Measurements from ENCODE around the gene CLIC4. TPM values are rescaled to one million over a fixed set of nuclear protein-coding genes. Genes with fewer than 3 reads are reported as not detected.
A peak's percentile ranks its signal among the peaks of the same experiment; 100 is the strongest.

Gene CLIC4
- total RNA-seq, 1 donor from 2014 or later, result 136 TPM

DNA sequence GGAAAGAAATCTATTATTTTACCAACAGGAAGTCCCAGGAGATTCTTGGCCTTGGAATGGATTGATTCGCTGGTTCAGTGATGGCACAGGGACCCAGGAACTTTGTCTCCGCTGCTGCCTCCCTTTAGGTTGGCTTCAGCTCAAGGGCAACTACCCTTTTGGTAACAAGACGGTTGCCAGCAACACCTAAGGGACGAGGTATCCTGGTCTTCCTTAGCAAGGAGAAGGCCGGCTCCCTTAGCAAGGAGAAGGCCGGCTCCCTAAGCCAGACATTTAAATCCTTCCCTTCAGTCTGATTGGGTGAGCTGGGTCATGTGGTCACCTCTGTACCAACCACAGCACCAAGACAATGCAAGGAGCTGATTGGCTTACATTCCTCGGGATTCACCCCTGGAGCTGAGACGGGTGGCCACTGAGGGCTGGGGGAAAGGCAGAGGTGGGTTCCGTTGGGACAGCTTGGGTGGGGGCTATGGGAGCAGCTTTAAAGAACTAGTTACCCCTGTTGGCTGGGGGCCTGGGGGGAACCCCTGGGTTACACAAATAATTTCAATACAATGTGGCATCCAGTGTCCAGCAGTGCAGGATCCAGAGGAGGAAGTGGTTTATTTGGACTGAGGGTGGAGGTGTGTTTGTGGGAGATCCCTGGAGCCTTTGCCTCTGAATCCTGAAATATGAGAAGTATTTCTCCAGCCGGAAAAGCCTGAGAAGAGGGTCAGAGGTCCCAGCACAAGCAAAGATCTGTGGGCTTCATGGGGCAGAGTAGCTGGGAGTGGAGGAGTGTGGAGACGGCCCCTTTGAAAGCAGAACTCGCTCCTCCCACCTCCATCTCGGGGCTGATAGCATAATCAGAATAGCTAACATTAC lies 20.7 kb upstream of the CLIC4 start:
- DNase-seq (ENCODE audit: low spot score in 2 of 2, unreplicated experiment in 2 of 2), result no peak
- no peaks in the 10 kb centered on the region for H3K9me3 Mint-ChIP-seq
- TF ChIP-seq, protein P1, sequence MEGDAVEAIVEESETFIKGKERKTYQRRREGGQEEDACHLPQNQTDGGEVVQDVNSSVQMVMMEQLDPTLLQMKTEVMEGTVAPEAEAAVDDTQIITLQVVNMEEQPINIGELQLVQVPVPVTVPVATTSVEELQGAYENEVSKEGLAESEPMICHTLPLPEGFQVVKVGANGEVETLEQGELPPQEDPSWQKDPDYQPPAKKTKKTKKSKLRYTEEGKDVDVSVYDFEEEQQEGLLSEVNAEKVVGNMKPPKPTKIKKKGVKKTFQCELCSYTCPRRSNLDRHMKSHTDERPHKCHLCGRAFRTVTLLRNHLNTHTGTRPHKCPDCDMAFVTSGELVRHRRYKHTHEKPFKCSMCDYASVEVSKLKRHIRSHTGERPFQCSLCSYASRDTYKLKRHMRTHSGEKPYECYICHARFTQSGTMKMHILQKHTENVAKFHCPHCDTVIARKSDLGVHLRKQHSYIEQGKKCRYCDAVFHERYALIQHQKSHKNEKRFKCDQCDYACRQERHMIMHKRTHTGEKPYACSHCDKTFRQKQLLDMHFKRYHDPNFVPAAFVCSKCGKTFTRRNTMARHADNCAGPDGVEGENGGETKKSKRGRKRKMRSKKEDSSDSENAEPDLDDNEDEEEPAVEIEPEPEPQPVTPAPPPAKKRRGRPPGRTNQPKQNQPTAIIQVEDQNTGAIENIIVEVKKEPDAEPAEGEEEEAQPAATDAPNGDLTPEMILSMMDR (IDR thresholded peaks at IDR 0.05; ENCODE audit: unreplicated experiment), result no peak
- H3K27me3 Mint-ChIP-seq (ENCODE audit: low read depth), result no peaks in the 10 kb centered on the region
- H3K4me3 Mint-ChIP-seq, result no peak overlapping the region
- H3K27ac Mint-ChIP-seq, result peak overlapping the region; percentile 83
- peaks cover 18% of the 10 kb centered on the region for H3K4me1 Mint-ChIP-seq
- no peaks in the 10 kb centered on the region for H3K36me3 Mint-ChIP-seq

DNA sequence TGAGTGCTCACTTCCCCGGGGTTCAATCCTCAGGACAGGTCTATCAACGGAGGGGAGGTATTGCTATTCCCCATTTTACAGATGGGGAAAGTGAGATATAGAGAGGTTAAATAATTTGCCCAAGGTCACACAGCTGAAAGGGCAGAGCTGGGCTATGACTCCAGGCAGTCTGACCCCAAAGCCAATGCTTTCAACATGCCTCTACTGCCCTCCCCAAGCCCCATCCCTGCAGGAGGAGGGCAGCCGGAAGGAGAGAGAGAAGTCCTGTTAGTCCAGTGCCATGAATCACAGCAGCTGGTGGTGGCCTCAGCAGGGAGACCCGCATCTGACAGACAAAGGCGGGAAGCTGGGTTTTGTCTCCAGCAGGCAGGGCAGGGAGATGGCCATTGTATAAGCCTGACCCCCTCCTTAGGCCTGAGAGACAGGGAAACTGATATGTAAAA lies 20.0 kb upstream of the CLIC4 start:
- Mint-ChIP-seq H3K4me1 (peaks cover 18% of the 10 kb centered on the region), H3K27ac (peak overlapping the region; percentile 83), H3K9me3 (no peaks in the 10 kb centered on the region), H3K36me3 (no peaks in the 10 kb centered on the region), H3K4me3 (no peak overlapping the region), H3K27me3 (ENCODE audit: low read depth) (no peaks in the 10 kb centered on the region)
- TF ChIP-seq, protein P1 (IDR thresholded peaks at IDR 0.05; ENCODE audit: unreplicated experiment), result no peak
- DNase-seq (ENCODE audit: low spot score in 2 of 2, unreplicated experiment in 2 of 2), result no peak

- H3K36me3 Mint-ChIP-seq, result no peaks in the 10 kb centered on the region
- no peak overlapping the region for H3K4me3 Mint-ChIP-seq
- no peaks in the 10 kb centered on the region for H3K9me3 Mint-ChIP-seq
- peaks cover 22% of the 10 kb centered on the region for H3K4me1 Mint-ChIP-seq
- DNase-seq (ENCODE audit: low spot score in 2 of 2, unreplicated experiment in 2 of 2), result no peak
- peak overlapping the region; percentile 51 for H3K27ac Mint-ChIP-seq
- TF ChIP-seq, protein P1 (IDR thresholded peaks at IDR 0.05; ENCODE audit: unreplicated experiment), result no peak
- H3K27me3 Mint-ChIP-seq (ENCODE audit: low read depth), result no peaks in the 10 kb centered on the region
These were observed 18.5 kb upstream of the CLIC4 start for GRCh38 chr1:24726741-24727140.

DNA sequence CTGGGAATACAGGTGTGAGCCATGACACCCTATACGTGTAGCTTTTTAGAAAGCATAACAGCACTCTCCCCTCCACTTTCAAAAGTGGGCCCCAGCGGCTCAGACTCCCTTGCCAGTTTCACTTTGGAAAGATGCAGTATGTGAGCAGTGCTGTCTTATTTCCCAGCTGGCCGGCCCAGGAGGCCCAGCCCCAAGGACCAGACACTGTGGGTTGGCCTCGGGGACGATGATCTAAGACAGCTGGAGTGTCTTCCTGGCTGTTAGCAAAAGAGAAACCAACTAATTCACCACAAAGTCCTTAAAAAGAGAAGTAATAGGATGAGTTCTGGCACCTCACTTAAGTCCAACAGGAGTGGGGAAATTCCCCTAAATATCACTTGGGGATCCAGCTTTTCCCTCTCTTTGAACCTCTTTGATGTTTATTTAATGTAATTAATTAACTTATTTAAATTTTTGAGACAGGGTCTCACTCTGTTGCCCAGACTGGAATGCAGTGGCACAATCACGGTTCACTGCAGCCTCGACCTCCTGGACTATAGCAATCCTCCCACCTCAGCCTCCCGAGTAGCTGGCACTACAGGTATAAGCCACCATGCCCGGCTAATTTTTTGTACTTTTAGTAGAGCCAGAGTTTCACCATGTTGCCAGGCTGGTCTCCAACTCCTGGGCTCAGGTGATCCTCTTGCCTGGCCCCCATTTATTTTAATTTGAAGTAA lies 17.6 kb upstream of the CLIC4 start:
- Mint-ChIP-seq H3K9me3 (no peaks in the 10 kb centered on the region), H3K4me1 (peaks cover 22% of the 10 kb centered on the region), H3K27me3 (ENCODE audit: low read depth) (no peaks in the 10 kb centered on the region), H3K4me3 (no peak overlapping the region), H3K27ac (peak overlapping the region; percentile 78), H3K36me3 (no peaks in the 10 kb centered on the region)
- no peak for DNase-seq (ENCODE audit: low spot score in 2 of 2, unreplicated experiment in 2 of 2)
- TF ChIP-seq, protein P1 (IDR thresholded peaks at IDR 0.05; ENCODE audit: unreplicated experiment), result no peak

DNA sequence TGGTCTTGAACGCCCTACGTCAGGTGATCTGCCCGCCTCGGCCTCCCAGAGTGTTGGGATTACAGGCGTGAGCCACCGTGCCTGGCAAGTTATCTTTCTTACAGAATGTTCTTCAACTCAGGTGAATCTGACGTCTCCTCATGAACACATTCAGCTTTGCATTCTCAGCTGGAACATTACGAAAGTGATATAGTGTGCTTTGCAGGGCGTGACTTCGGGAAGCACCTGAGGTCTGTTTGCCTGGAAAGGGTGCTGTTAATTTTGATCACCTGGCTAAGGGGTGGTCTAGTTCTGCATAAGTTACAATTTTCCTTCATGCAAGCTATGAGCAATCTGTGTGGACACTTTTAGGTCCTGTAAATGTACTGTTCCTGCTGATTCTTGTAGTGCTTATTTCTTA lies 16.3 kb upstream of the CLIC4 start:
- no peak for DNase-seq (ENCODE audit: low spot score in 2 of 2, unreplicated experiment in 2 of 2)
- H3K27ac Mint-ChIP-seq, result peak overlapping the region; percentile 50
- no peaks in the 10 kb centered on the region for H3K9me3 Mint-ChIP-seq
- H3K4me1 Mint-ChIP-seq, result peaks cover 22% of the 10 kb centered on the region
- H3K36me3 Mint-ChIP-seq, result no peaks in the 10 kb centered on the region
- H3K4me3 Mint-ChIP-seq, result no peak overlapping the region
- H3K27me3 Mint-ChIP-seq (ENCODE audit: low read depth), result no peaks in the 10 kb centered on the region
- TF ChIP-seq, protein P1 (IDR thresholded peaks at IDR 0.05; ENCODE audit: unreplicated experiment), result no peak
